Retinal pigment epithelial cell (primary cell): Measurements from ENCODE around the gene RFX4.
"Not testable (repeated sequence)": the region's sequence is repeated elsewhere in the genome, so short reads cannot be mapped to it uniquely, and the experiment has no call there.

Source experiments
- DNase-seq: peaks from one replicate; pipeline ENCODE4 v3.0.0-alpha.2; 2010; ENCODE audit warnings: low read depth
- H3K4me3 ChIP-seq: 2 replicates; pipeline ENCODE4 v1.5.1; 2011; ENCODE audit warnings: mild to moderate bottlenecking, low read length, control low read depth, moderate library complexity
- TF ChIP-seq, protein P1 (sequence below): conservative IDR thresholded peaks from 2 replicates; pipeline ENCODE4 v1.5.1; 2011; ENCODE audit warnings: low read depth, low read length, control low read depth, inconsistent platforms

The RFX4 gene

DNA sequence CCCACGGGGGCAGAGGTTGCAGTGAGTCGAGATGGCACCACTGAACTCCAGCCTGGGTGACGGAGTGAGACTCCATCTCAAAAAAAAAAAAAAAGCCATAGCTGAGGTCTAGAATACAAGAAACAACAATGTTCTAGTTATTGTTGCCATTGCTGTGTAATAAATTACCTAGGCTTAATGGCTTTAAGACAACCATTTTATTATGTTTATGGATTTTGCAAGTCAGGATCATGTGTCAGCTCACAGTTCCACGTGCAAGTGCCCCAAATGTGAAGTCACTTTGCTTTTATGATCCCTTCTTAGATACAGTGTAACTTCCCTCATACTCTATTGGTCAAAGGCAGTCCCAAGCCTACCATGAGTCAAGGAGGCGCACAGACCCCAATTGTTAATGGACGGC, 142.1 kb downstream of the RFX4 start:
- no peak for DNase-seq

DNA sequence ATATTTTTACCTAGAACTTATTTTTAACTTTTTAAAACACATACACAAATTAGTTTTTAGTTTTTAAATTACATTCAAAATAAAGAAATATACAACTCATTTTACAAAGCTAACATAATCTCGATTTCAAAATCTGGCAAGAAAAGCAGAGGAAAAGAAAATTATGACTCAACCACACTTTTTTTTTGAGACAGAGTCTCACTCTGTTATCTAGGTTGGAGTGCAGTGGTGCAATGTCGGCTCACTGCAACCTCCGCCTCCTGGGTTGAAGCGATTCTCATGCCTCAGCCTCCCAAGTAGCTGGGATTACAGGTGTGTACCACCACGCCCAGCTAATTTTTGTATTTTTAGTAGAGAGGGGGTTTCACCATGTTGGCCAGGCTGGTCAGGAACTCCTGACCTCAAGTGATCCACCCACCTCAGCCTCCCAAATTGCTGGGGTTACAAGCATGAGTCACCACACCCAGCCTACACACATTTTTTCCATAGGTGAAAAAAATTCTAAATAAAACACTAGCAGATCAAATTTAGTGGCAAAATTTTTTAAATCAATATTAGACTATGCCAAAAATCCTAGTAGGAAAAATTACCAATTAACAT, 143.9 kb downstream of the RFX4 start:
- DNase-seq = not testable (repeated sequence)

More for the DNA sequence above, 142.1 kb downstream of the RFX4 start:
- no peak overlapping the region for H3K4me3 ChIP-seq
- TF ChIP-seq, protein P1, sequence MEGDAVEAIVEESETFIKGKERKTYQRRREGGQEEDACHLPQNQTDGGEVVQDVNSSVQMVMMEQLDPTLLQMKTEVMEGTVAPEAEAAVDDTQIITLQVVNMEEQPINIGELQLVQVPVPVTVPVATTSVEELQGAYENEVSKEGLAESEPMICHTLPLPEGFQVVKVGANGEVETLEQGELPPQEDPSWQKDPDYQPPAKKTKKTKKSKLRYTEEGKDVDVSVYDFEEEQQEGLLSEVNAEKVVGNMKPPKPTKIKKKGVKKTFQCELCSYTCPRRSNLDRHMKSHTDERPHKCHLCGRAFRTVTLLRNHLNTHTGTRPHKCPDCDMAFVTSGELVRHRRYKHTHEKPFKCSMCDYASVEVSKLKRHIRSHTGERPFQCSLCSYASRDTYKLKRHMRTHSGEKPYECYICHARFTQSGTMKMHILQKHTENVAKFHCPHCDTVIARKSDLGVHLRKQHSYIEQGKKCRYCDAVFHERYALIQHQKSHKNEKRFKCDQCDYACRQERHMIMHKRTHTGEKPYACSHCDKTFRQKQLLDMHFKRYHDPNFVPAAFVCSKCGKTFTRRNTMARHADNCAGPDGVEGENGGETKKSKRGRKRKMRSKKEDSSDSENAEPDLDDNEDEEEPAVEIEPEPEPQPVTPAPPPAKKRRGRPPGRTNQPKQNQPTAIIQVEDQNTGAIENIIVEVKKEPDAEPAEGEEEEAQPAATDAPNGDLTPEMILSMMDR = no peak

DNA sequence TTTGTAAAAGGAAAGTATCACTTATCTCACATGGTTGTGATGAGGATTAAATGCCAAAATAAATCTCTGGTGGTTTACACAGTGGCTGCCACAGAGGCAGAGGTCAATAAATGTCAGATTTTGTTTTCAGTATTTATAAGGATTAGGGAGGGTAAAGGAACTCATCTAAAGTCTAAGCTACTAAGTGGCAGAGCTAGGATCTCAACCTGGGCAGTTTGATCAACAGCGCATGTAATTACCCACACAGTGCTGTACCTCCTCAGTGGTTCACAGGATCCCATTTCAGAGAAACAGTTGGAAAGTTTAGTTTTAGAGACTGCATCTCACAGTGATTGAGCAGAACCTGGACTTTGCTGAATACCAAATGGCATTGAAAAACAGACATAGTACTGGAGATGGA, 146.8 kb downstream of the RFX4 start:
- no peak overlapping the region for H3K4me3 ChIP-seq
- DNase-seq = no peak
- TF ChIP-seq, protein P1 = no peak

More for the DNA sequence above, 143.9 kb downstream of the RFX4 start:
- H3K4me3 ChIP-seq = not testable (repeated sequence)

DNA sequence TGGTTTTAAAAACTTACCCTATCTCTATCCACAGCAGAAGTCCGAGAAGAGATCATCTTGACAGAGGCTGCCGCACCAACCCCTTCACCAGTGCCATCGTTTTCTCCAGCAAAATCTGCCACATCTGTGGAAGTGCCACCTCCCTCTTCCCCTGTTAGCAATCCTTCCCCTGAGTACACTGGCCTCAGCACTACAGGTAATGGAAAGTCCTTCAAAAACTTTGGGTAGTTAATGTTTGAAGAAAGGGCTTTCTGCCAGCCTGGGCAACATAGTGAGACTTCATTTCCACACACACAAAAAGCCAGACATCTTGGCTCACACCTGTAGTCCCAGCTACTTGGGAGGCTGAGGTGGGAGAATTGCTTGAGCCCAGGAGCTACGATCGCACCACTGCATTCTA, 150.1 kb downstream of the RFX4 start:
- TF ChIP-seq, protein P1 = no peak
- H3K4me3 ChIP-seq = no peak overlapping the region
- DNase-seq = no peak

DNA sequence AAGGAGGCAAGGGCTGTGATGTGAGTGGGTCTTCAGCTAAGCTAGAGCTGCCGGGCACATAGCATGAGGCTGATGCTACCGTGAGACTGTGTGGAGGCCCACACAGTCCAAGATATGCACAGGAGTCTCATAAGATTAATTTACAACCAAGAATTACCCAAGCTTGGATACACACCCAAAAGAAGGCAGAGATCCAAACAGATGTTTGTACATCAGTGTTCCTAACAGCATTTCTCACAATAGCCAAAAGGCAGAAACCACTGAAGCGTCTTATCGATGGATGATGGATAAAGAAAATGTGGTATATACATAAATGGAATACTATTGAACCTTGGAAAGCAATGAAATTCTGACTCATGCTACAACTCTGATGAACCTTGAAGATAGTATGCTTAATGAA, 150.9 kb downstream of the RFX4 start:
- TF ChIP-seq, protein P1 = no peak
- DNase-seq = no peak
- H3K4me3 ChIP-seq = no peak overlapping the region

DNA sequence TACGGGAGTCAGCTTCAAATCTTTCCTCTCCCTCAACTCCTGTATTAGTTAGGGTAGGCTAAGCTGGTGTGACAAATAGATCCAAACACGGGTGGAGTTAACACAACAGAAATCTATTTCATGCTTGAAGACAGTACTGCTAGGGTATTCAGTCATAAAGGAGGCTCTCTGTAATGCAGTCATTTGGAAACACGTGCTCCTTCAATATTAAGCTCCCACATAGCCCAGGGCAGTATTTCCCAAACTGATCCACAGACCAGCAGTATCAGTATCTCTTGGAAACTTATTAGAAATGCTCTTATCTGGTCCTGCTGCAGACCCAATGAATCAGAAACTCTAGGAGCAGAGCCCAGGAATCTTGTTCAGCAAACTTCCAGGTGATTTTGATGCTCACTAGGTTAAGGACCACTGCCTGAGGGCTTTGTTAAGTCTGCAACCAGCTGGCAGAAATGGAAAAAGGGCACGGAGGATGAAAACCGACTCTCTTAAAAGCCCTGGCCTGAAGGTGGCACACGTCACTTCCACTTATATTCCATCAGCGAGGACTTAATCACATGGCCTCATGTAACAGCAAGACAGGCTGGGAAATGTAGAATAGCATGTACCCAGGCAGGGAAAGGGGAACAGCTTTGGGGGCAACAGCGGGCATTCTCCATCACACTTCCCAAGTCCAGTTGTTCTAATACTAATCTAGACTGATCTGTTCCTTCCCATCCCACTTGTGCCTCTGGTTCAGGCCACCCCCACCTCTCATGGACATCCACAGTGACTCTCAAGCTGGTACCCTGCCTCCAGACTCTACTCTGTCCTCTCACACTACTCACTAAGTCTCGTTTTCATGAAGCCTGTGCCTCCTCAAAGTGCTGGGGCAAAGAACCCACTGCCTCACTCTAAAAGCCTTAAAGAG, 153.5 kb downstream of the RFX4 start:
- no peak for DNase-seq
- no peak overlapping the region for H3K4me3 ChIP-seq
- TF ChIP-seq, protein P1 = no peak

DNA sequence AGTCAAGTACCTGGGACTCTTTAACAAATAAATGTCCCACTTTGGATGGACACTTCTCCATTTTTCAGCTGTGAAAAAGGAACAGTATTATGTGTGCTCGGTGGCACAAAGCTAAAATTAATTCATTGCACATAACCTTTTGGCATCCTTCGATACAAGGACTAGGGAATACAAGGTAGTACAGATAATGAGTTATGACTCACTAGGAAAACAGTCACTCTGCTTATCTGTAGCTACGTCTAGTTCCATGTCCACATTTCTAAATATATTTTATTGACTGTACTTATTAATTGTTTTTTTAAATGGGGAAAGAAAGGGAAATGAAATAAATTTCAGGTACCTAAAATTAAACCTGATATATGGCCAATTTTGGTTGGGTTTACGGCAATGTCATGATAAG, 156.5 kb downstream of the RFX4 start:
- TF ChIP-seq, protein P1 = no peak
- H3K4me3 ChIP-seq = no peak overlapping the region
- no peak for DNase-seq
